Measurements from ENCODE around the gene MGAT3. TPM values are rescaled to one million over a fixed set of nuclear protein-coding genes. Genes with fewer than 3 reads are reported as not detected.

The MGAT3 gene
- total RNA-seq, 5 donors from 2014 or later (not counting 1 experiment from before 2014, with no cell fraction given), result 0.23 to 2.7 (median 1.1) TPM

- no CpG with 5 or more reads among the region's 4 CpGs for WGBS (ENCODE audit: insufficient coverage)
- POLR2A ChIA-PET, result interaction anchor here in 1 of 2 donors (0.7 kb wide), 2 partner anchors 10 to 1586 kb away, joined by 4 to 7 read pairs; no protein-coding TSS in a partner anchor
- Mint-ChIP-seq H3K4me1 (peaks cover 33 to 39% (median 33%) of the 10 kb centered on the region in 3 donors), H3K27me3 (no peaks in the 10 kb centered on the region), H3K9me3 (no peaks in the 10 kb centered on the region), H3K4me3 (no peak overlapping the region), H3K27ac (no peak overlapping the region), H3K36me3 (peaks cover 70% of the 10 kb centered on the region)
- Histone ChIP-seq H3K4me3 (ENCODE audit: control insufficient read depth in 1 of 2, extremely low read depth in 1 of 2, low read length in 1 of 2) (no peak overlapping the region), H3K4me1 (ENCODE audit: control insufficient read depth in 1 of 2, extremely low read depth in 1 of 2, insufficient read depth in 2 of 2, low read length in 2 of 2) (peaks cover 0 to 5% of the 10 kb centered on the region in 2 experiments), H3K27ac (ENCODE audit: low read length) (no peak overlapping the region), H3K36me3 (ENCODE audit: control insufficient read depth in 2 of 2, extremely low read depth in 1 of 2, insufficient read depth in 1 of 2, low read length in 1 of 2) (peaks cover 26 to 86% of the 10 kb centered on the region in 2 donors), H3K9me3 (no peaks in the 10 kb centered on the region), H3K27me3 (replicated peaks in 1 of 2; ENCODE audit: control insufficient read depth in 2 of 2, extremely low read depth in 1 of 2, insufficient read depth in 2 of 2, low read length in 1 of 2) (no peaks in the 10 kb centered on the region)
- ATAC-seq (replicated peaks in 1 of 4) (no peak), DNase-seq (no peak)
- CTCF ChIA-PET, result interaction anchor here in 1 of 2 donors (1.3 to 2.0 kb wide), 3 partner anchors 9 to 18 kb away, joined by 3 to 7 read pairs (median 4); partner anchors contain the start of gene MIEF1
These were observed 53.8 kb downstream of the MGAT3 start for GRCh38 chr22:39510529-39511149.

- Histone ChIP-seq H3K36me3 (ENCODE audit: control insufficient read depth in 2 of 2, extremely low read depth in 1 of 2, insufficient read depth in 1 of 2, low read length in 1 of 2) (peaks cover 21 to 85% of the 10 kb centered on the region in 2 donors), H3K4me1 (ENCODE audit: control insufficient read depth in 1 of 2, extremely low read depth in 1 of 2, insufficient read depth in 2 of 2, low read length in 2 of 2) (no peaks in the 10 kb centered on the region), H3K27ac (ENCODE audit: low read length) (no peak overlapping the region), H3K9me3 (no peaks in the 10 kb centered on the region), H3K4me3 (ENCODE audit: control insufficient read depth in 1 of 2, extremely low read depth in 1 of 2, low read length in 1 of 2) (no peak overlapping the region), H3K27me3 (replicated peaks in 1 of 2; ENCODE audit: control insufficient read depth in 2 of 2, extremely low read depth in 1 of 2, insufficient read depth in 2 of 2, low read length in 1 of 2) (no peaks in the 10 kb centered on the region)
- H3K27me3 Mint-ChIP-seq, result no peaks in the 10 kb centered on the region
- peaks cover 27 to 35% (median 28%) of the 10 kb centered on the region in 3 donors for H3K4me1 Mint-ChIP-seq
- H3K9me3 Mint-ChIP-seq, result no peaks in the 10 kb centered on the region
- ATAC-seq (replicated peaks in 1 of 4), result no peak
- DNase-seq, result no peak
- H3K27ac Mint-ChIP-seq, result no peak overlapping the region
- H3K36me3 Mint-ChIP-seq, result peaks cover 66% of the 10 kb centered on the region
- POLR2A ChIA-PET, result no interaction called here
- CTCF ChIA-PET, result interaction anchor here in 1 of 2 donors (1.3 to 2.0 kb wide), 3 partner anchors 9 to 18 kb away, joined by 3 to 7 read pairs (median 4); partner anchors contain the start of gene MIEF1
- WGBS (ENCODE audit: insufficient coverage), result over 99% methylated on average over 9 of the region's 13 CpGs
- H3K4me3 Mint-ChIP-seq, result no peak overlapping the region
These were observed 54.4 kb downstream of the MGAT3 start for GRCh38 chr22:39511226-39511625.

GRCh38 chr22:39512026-39512425 is 55.2 kb downstream of the MGAT3 start:
- H3K36me3 ChIP-seq (ENCODE audit: control insufficient read depth in 2 of 2, extremely low read depth in 1 of 2, insufficient read depth in 1 of 2, low read length in 1 of 2), result peaks cover 21 to 77% of the 10 kb centered on the region in 2 donors
- Mint-ChIP-seq H3K4me3 (no peak overlapping the region), H3K9me3 (no peaks in the 10 kb centered on the region), H3K27ac (no peak overlapping the region), H3K4me1 (peaks cover 20 to 28% (median 21%) of the 10 kb centered on the region in 3 donors), H3K36me3 (peaks cover 58% of the 10 kb centered on the region), H3K27me3 (no peaks in the 10 kb centered on the region)
- POLR2A ChIA-PET, result no interaction called here
- 96% methylated on average over 7 of the region's 10 CpGs for WGBS (ENCODE audit: insufficient coverage)
- H3K27ac ChIP-seq (ENCODE audit: low read length), result no peak overlapping the region
- H3K4me3 ChIP-seq (ENCODE audit: control insufficient read depth in 1 of 2, extremely low read depth in 1 of 2, low read length in 1 of 2), result no peak overlapping the region
- H3K9me3 ChIP-seq, result no peaks in the 10 kb centered on the region
- CTCF ChIA-PET, result interaction anchor here in 1 of 2 donors (0.5 to 2.0 kb wide), 3 partner anchors 19 to 165 kb away, joined by 3 to 7 read pairs (median 4); no protein-coding TSS in a partner anchor
- no peak for ATAC-seq (replicated peaks in 1 of 4)
- DNase-seq, result no peak
- H3K27me3 ChIP-seq (replicated peaks in 1 of 2; ENCODE audit: control insufficient read depth in 2 of 2, extremely low read depth in 1 of 2, insufficient read depth in 2 of 2, low read length in 1 of 2), result no peaks in the 10 kb centered on the region
- H3K4me1 ChIP-seq (ENCODE audit: control insufficient read depth in 1 of 2, extremely low read depth in 1 of 2, insufficient read depth in 2 of 2, low read length in 2 of 2), result no peaks in the 10 kb centered on the region

DNA sequence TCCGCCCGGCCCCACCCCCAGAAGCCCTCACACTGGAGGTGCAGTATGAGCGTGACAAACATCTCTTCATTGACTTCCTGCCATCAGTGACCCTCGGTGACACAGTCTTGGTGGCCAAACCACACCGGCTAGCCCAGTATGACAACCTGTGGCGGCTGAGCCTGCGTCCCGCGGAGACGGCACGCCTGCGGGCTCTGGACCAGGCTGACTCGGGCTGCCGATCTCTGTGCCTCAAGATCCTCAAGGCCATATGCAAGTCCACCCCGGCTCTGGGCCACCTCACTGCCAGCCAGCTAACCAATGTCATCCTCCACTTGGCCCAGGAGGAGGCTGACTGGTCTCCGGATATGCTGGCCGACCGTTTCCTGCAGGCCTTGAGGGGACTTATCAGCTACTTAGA is 57.0 kb downstream of the MGAT3 start:
- peaks cover 49% of the 10 kb centered on the region for H3K36me3 Mint-ChIP-seq
- no peak for DNase-seq
- H3K4me3 Mint-ChIP-seq, result no peak overlapping the region

DNA sequence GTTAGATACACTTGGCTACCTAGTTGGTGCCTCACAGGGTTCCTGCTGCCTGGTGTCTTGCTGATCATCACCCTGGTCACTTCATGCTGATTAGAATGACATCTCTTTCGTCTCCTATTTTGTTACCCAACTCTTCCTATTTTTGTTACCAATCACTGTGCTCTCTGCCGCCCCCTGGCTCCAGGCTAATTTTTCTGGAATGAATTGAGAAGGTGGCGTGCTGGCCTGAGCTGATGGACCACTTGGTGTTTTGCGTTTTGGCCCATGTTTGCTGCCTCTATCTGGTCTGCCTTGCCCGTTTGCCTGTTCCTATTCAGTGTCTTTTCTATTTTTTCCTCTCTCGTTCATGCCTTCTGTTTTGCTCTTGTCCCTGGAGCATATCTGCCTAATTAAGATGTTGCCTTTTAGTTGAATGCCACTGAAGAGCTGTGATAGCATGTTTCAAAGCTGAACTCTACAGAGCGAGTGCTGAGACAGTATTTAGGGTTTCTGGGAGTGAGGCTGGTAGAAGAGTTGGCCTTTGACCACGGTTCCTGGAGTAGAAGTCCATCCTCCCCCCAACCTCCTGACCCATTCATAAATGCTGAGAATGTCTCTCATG is 57.7 kb downstream of the MGAT3 start:
- H3K4me3 ChIP-seq (ENCODE audit: control insufficient read depth in 1 of 2, extremely low read depth in 1 of 2, low read length in 1 of 2), result no peak overlapping the region
- Mint-ChIP-seq H3K27ac (peak overlapping the region in 1 of 2 donors; percentile 7), H3K9me3 (no peaks in the 10 kb centered on the region), H3K36me3 (peaks cover 45% of the 10 kb centered on the region), H3K27me3 (no peaks in the 10 kb centered on the region), H3K4me3 (no peak overlapping the region), H3K4me1 (peaks cover 14 to 21% (median 19%) of the 10 kb centered on the region in 3 donors)
- peak in 1 of 4 experiments; percentile 53 for ATAC-seq (replicated peaks in 1 of 4)
- CTCF ChIA-PET, result interaction anchor here (0.6 to 1.3 kb wide), 7 partner anchors 9 to 937 kb away, joined by 3 to 5 read pairs (median 3); partner anchors contain the start of gene MIEF1 (in 1 of the 2)
- H3K27ac ChIP-seq (ENCODE audit: low read length), result no peak overlapping the region
- peak in 19 of 35 experiments; percentile 38 to 62 (median 51) for DNase-seq
- H3K27me3 ChIP-seq (replicated peaks in 1 of 2; ENCODE audit: control insufficient read depth in 2 of 2, extremely low read depth in 1 of 2, insufficient read depth in 2 of 2, low read length in 1 of 2), result no peaks in the 10 kb centered on the region
- 66% methylated on average over 3 of the region's 8 CpGs for WGBS (ENCODE audit: insufficient coverage)
- peaks cover 18 to 62% of the 10 kb centered on the region in 2 donors for H3K36me3 ChIP-seq (ENCODE audit: control insufficient read depth in 2 of 2, extremely low read depth in 1 of 2, insufficient read depth in 1 of 2, low read length in 1 of 2)
- no peaks in the 10 kb centered on the region for H3K9me3 ChIP-seq
- peaks cover 7 to 8% of the 10 kb centered on the region in 2 experiments for H3K4me1 ChIP-seq (ENCODE audit: control insufficient read depth in 1 of 2, extremely low read depth in 1 of 2, insufficient read depth in 2 of 2, low read length in 2 of 2)
- POLR2A ChIA-PET, result no interaction called here

More for the DNA sequence above, 57.0 kb downstream of the MGAT3 start:
- H3K36me3 ChIP-seq (ENCODE audit: control insufficient read depth in 2 of 2, extremely low read depth in 1 of 2, insufficient read depth in 1 of 2, low read length in 1 of 2), result peaks cover 21 to 66% of the 10 kb centered on the region in 2 donors
- H3K4me1 ChIP-seq (ENCODE audit: control insufficient read depth in 1 of 2, extremely low read depth in 1 of 2, insufficient read depth in 2 of 2, low read length in 2 of 2), result peaks cover 1% of the 10 kb centered on the region in 2 experiments
- no peaks in the 10 kb centered on the region for H3K9me3 ChIP-seq
- peaks cover 17 to 19% (median 18%) of the 10 kb centered on the region in 3 donors for H3K4me1 Mint-ChIP-seq
- H3K4me3 ChIP-seq (ENCODE audit: control insufficient read depth in 1 of 2, extremely low read depth in 1 of 2, low read length in 1 of 2), result no peak overlapping the region
- no peak for ATAC-seq (replicated peaks in 1 of 4)
- H3K9me3 Mint-ChIP-seq, result no peaks in the 10 kb centered on the region
- WGBS (ENCODE audit: insufficient coverage), result 97% methylated on average over 18 of the region's 18 CpGs
- no peak overlapping the region for H3K27ac ChIP-seq (ENCODE audit: low read length)
- H3K27me3 Mint-ChIP-seq, result no peaks in the 10 kb centered on the region
- CTCF ChIA-PET, result interaction anchor here in 1 of 2 donors (0.6 to 1.0 kb wide), 2 partner anchors 12 to 938 kb away, joined by 3 to 4 read pairs; partner anchors contain the start of gene MIEF1
- no peaks in the 10 kb centered on the region for H3K27me3 ChIP-seq (replicated peaks in 1 of 2; ENCODE audit: control insufficient read depth in 2 of 2, extremely low read depth in 1 of 2, insufficient read depth in 2 of 2, low read length in 1 of 2)
- no peak overlapping the region for H3K27ac Mint-ChIP-seq
- POLR2A ChIA-PET, result no interaction called here

GRCh38 chr22:39515266-39516050 is 58.6 kb downstream of the MGAT3 start:
- ChIA-PET CTCF (interaction anchor here (0.6 to 2.4 kb wide), 8 partner anchors 10 to 838 kb away, joined by 3 to 8 read pairs (median 4); no protein-coding TSS in a partner anchor), POLR2A (interaction anchor here in 1 of 2 donors (0.6 kb wide), 1 partner anchor 825 kb away, joined by 5 read pairs; no protein-coding TSS in a partner anchor)
- WGBS (ENCODE audit: insufficient coverage), result 87% methylated on average over 3 of the region's 12 CpGs
- H3K27ac Mint-ChIP-seq, result no peak overlapping the region
- ATAC-seq (replicated peaks in 1 of 4), result no peak
- peaks cover 39% of the 10 kb centered on the region for H3K36me3 Mint-ChIP-seq
- Histone ChIP-seq H3K27me3 (replicated peaks in 1 of 2; ENCODE audit: control insufficient read depth in 2 of 2, extremely low read depth in 1 of 2, insufficient read depth in 2 of 2, low read length in 1 of 2) (no peaks in the 10 kb centered on the region), H3K4me3 (ENCODE audit: control insufficient read depth in 1 of 2, extremely low read depth in 1 of 2, low read length in 1 of 2) (no peak overlapping the region), H3K4me1 (ENCODE audit: control insufficient read depth in 1 of 2, extremely low read depth in 1 of 2, insufficient read depth in 2 of 2, low read length in 2 of 2) (peaks cover 7 to 12% of the 10 kb centered on the region in 2 experiments), H3K9me3 (no peaks in the 10 kb centered on the region), H3K36me3 (ENCODE audit: control insufficient read depth in 2 of 2, extremely low read depth in 1 of 2, insufficient read depth in 1 of 2, low read length in 1 of 2) (peaks cover 18 to 54% of the 10 kb centered on the region in 2 donors), H3K27ac (ENCODE audit: low read length) (no peak overlapping the region)
- H3K27me3 Mint-ChIP-seq, result peaks cover 0 to 2% of the 10 kb centered on the region in 2 donors
- H3K4me3 Mint-ChIP-seq, result no peak overlapping the region
- DNase-seq, result no peak
- peaks cover 12 to 18% (median 18%) of the 10 kb centered on the region in 3 donors for H3K4me1 Mint-ChIP-seq
- no peaks in the 10 kb centered on the region for H3K9me3 Mint-ChIP-seq
